ENCODE data around the gene NCEH1. TPM values are rescaled to one million over a fixed set of nuclear protein-coding genes. Genes with fewer than 3 reads are reported as not detected.
"Not testable (repeated sequence)": the region's sequence is repeated elsewhere in the genome, so short reads cannot be mapped to it uniquely, and the experiment has no call there.

NCEH1 gene
- polyA plus RNA-seq, 3 donors: 2.8 to 4.5 (median 3.7) TPM

GRCh38 chr3:172678068-172678467 is 32.8 kb downstream of the NCEH1 start:
- DNase-seq: no peak

GRCh38 chr3:172676196-172676922 is 34.5 kb downstream of the NCEH1 start:
- no peak for DNase-seq

- peak; percentile 24 for DNase-seq
Measured at GRCh38 chr3:172675441-172676193, 35.2 kb downstream of the NCEH1 start.

GRCh38 chr3:172673210-172673679 is 37.6 kb downstream of the NCEH1 start:
- DNase-seq: no peak

- no peak for DNase-seq
Measured at GRCh38 chr3:172669021-172669420, 41.8 kb downstream of the NCEH1 start.

- DNase-seq: peak; percentile 75
Measured at GRCh38 chr3:172666873-172667694, 43.8 kb downstream of the NCEH1 start.

- no peak for DNase-seq
Measured at GRCh38 chr3:172666181-172666872, 44.5 kb downstream of the NCEH1 start.

- not testable (repeated sequence) for DNase-seq
Measured at GRCh38 chr3:172665510-172665909, 45.4 kb downstream of the NCEH1 start.

GRCh38 chr3:172660421-172660820 is 50.4 kb downstream of the NCEH1 start:
- not testable (repeated sequence) for DNase-seq

- no peak for DNase-seq
Measured at GRCh38 chr3:172659246-172660002, 51.4 kb downstream of the NCEH1 start.

GRCh38 chr3:172658344-172659245 is 52.3 kb downstream of the NCEH1 start:
- no peak for DNase-seq

GRCh38 chr3:172656602-172657001 is 54.3 kb downstream of the NCEH1 start:
- DNase-seq: no peak

- no peak for DNase-seq
Measured at GRCh38 chr3:172655388-172655787, 55.5 kb downstream of the NCEH1 start.

GRCh38 chr3:172654470-172654869 is 56.4 kb downstream of the NCEH1 start:
- DNase-seq: no peak

GRCh38 chr3:172653004-172653572 is 57.8 kb downstream of the NCEH1 start:
- DNase-seq: no peak

GRCh38 chr3:172651936-172652625 is 58.8 kb downstream of the NCEH1 start:
- DNase-seq: no peak

- DNase-seq: no peak
Measured at GRCh38 chr3:172649987-172650386, 60.9 kb downstream of the NCEH1 start.

- no peak for DNase-seq
Measured at GRCh38 chr3:172648747-172649146, 62.1 kb downstream of the NCEH1 start.

GRCh38 chr3:172647823-172648222 is 63.0 kb downstream of the NCEH1 start:
- no peak for DNase-seq
